ENCODE results near the gene PLEKHO1. TPM values are rescaled to one million over a fixed set of nuclear protein-coding genes. Genes with fewer than 3 reads are reported as not detected.

The PLEKHO1 gene
- total RNA-seq, 4 donors from 2014 or later, result 24.8 to 60.2 (median 30.6) TPM

- TF ChIP-seq CTCF (IDR thresholded peaks at IDR 0.05; ENCODE audit: low read depth), result no peak
Observed at GRCh38 chr1:150138044-150138443, 11.7 kb upstream of the PLEKHO1 start.

GRCh38 chr1:150141452-150141851 lies 8.3 kb upstream of the PLEKHO1 start:
- TF ChIP-seq CTCF (IDR thresholded peaks at IDR 0.05; ENCODE audit: low read depth), result no peak

GRCh38 chr1:150142083-150142482 lies 7.6 kb upstream of the PLEKHO1 start:
- no peak for TF ChIP-seq CTCF (IDR thresholded peaks at IDR 0.05; ENCODE audit: low read depth)

- TF ChIP-seq CTCF (IDR thresholded peaks at IDR 0.05; ENCODE audit: low read depth), result no peak
Observed at GRCh38 chr1:150144606-150145005, 5.1 kb upstream of the PLEKHO1 start.

- TF ChIP-seq CTCF (IDR thresholded peaks at IDR 0.05; ENCODE audit: low read depth), result no peak
Observed at GRCh38 chr1:150146849-150147542, 2.7 kb upstream of the PLEKHO1 start.

- TF ChIP-seq CTCF (IDR thresholded peaks at IDR 0.05; ENCODE audit: low read depth), result no peak
Observed at GRCh38 chr1:150148837-150149270, 862 bp upstream of the PLEKHO1 start.

GRCh38 chr1:150150133-150151021 lies 661 bp downstream of the PLEKHO1 start:
- no peak for TF ChIP-seq CTCF (IDR thresholded peaks at IDR 0.05; ENCODE audit: low read depth)
